H1 (cell line): ENCODE data around the gene CENPP.

Experiments
- BRCA1 ChIP-seq: IDR thresholded peaks from 2 replicates; pipeline ENCODE4 v1.6.1; 2012; ENCODE audit warnings: low read depth, low read length, improper control_type of control experiment
- E2F6 ChIP-seq: IDR thresholded peaks from 2 replicates; pipeline ENCODE4 v1.6.1; 2012; ENCODE audit warnings: inconsistent platforms
- EZH2 ChIP-seq: fragments of 200-600 bp; sonication (generic); IDR thresholded peaks from 2 replicates; pipeline ENCODE4 v1.7.1; 2012; ENCODE audit warnings: low read depth, mild to moderate bottlenecking, moderate library complexity, low read length, inconsistent platforms; ENCODE audit not compliant: severe bottlenecking
- HDAC2 ChIP-seq, 2 experiments: fragments of 300-600 bp in 1 of 2; sonication (generic) in 1 of 2; IDR thresholded peaks; 2 replicates each; pipeline ENCODE4 v1.6.1; 2011 to 2012; ENCODE audit warnings: low read depth in 2 of 2, low read length in 2 of 2, mild to moderate bottlenecking in 2 of 2, moderate library complexity in 2 of 2, borderline replicate concordance in 1 of 2, inconsistent platforms in 1 of 2
- JUN ChIP-seq: IDR thresholded peaks from 2 replicates; pipeline ENCODE4 v1.6.1; 2011; ENCODE audit warnings: low read depth, mild to moderate bottlenecking, improper control_type of control experiment, low read length
- KDM5A ChIP-seq: fragments of 200-600 bp; IDR thresholded peaks from 2 replicates; pipeline ENCODE4 v1.7.1; 2012; ENCODE audit warnings: mild to moderate bottlenecking, low read length, inconsistent platforms, mixed read lengths
- RFX5 ChIP-seq: IDR thresholded peaks from 2 replicates; pipeline ENCODE4 v1.6.1; 2011; ENCODE audit warnings: low read depth, low read length, improper control_type of control experiment, borderline replicate concordance
- TF ChIP-seq, protein P1 (sequence below): IDR thresholded peaks from 2 replicates; pipeline ENCODE4 v1.6.1; 2012; ENCODE audit warnings: inconsistent platforms
- TF ChIP-seq, protein P2 (sequence below), 3 experiments: IDR thresholded peaks; 1 replicate in 2 of 3; 2 replicates in 1 of 3; pipeline versions ENCODE4 v1.5.1 to v1.6.1; 2011; ENCODE audit warnings: low read length in 3 of 3, mild to moderate bottlenecking in 3 of 3, inconsistent platforms in 2 of 3, low read depth in 1 of 3, moderate library complexity in 1 of 3; ENCODE audit not compliant: insufficient read depth in 1 of 3; ENCODE audit errors: control extremely low read depth in 1 of 3

DNA sequence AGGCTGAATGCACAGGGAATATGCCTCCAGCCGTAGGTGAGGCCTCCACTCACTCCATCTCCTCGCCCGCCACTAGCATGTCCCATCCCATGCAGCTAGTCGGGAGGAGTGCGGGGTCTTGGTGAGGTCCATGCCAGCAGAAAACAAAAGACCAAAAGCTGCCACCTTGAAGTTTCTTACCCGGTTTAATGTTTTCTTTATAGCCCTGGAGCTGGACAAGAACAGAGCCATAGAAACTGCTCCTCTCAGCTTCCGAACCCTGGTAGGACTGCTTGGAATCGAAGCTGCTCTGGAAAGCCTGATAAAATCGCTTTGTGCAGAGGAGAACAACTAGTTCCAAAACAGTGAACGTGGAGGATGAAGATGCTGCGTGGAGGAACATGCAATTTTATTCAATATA is 287.1 kb downstream of the CENPP start:
- no peak for TF ChIP-seq RFX5
- no peak for TF ChIP-seq EZH2
- TF ChIP-seq JUN = no peak
- TF ChIP-seq, protein P1, sequence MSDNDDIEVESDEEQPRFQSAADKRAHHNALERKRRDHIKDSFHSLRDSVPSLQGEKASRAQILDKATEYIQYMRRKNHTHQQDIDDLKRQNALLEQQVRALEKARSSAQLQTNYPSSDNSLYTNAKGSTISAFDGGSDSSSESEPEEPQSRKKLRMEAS = no peak
- no peak for TF ChIP-seq E2F6
- TF ChIP-seq KDM5A = no peak
- TF ChIP-seq, protein P2, sequence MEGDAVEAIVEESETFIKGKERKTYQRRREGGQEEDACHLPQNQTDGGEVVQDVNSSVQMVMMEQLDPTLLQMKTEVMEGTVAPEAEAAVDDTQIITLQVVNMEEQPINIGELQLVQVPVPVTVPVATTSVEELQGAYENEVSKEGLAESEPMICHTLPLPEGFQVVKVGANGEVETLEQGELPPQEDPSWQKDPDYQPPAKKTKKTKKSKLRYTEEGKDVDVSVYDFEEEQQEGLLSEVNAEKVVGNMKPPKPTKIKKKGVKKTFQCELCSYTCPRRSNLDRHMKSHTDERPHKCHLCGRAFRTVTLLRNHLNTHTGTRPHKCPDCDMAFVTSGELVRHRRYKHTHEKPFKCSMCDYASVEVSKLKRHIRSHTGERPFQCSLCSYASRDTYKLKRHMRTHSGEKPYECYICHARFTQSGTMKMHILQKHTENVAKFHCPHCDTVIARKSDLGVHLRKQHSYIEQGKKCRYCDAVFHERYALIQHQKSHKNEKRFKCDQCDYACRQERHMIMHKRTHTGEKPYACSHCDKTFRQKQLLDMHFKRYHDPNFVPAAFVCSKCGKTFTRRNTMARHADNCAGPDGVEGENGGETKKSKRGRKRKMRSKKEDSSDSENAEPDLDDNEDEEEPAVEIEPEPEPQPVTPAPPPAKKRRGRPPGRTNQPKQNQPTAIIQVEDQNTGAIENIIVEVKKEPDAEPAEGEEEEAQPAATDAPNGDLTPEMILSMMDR (IDR thresholded peaks at IDR 0.05; ENCODE audit: control extremely low read depth in 1 of 3, insufficient read depth in 1 of 3, low read depth in 1 of 3, low read length in 3 of 3) = no peak
- no peak for TF ChIP-seq BRCA1
- TF ChIP-seq HDAC2 (IDR thresholded peaks at IDR 0.05; ENCODE audit: borderline replicate concordance in 1 of 2, low read depth in 2 of 2, low read length in 2 of 2) = no peak
